GM12878 (cell line): ENCODE measurements around the gene RPS6KA5. TPM values are rescaled to one million over a fixed set of nuclear protein-coding genes. Genes with fewer than 3 reads are reported as not detected.

ENCODE experiments used
- ATAC-seq: fragments of 200-7000 bp; cut with Tn5 transposase; 3 replicates; pipeline ENCODE4 v1.9.1; 2020; ENCODE audit warnings: mild to moderate bottlenecking, moderate library complexity
- BruUV-seq: library from RNA; stranded (reverse); fragments of 400-500 nt; replicated peaks from 2 replicates; lab custom pipeline; 2021; lab: Mats Ljungman, UMichigan
- CTCF ChIA-PET: fragments of 300-600 bp; sonication (Branson Sonifier 250); formaldehyde crosslinking; extraction: SDS; loops from one replicate; lab custom pipeline; 2021; ENCODE audit warnings: inconsistent platforms; lab: Yijun Ruan, JAX
- POLR2A ChIA-PET: fragments of 350-600 bp; formaldehyde crosslinking; extraction: SDS; loops from one replicate; lab custom pipeline; 2021; ENCODE audit warnings: inconsistent platforms; lab: Charles Lee
- RAD21 ChIA-PET: fragments of 300-600 bp; sonication (Branson Sonifier 250); formaldehyde crosslinking; loops from one replicate; lab custom pipeline; 2023; ENCODE audit warnings: antibody characterized with exemption; ENCODE audit not compliant: unreplicated experiment; lab: Charles Lee
- SMC1A ChIA-PET: fragments of 300-600 bp; sonication (Branson Sonifier 250); formaldehyde crosslinking; loops from one replicate; lab custom pipeline; 2023; ENCODE audit not compliant: unreplicated experiment, uncharacterized antibody; lab: Charles Lee
- DNase-seq: peaks from one replicate; pipeline ENCODE4 v3.0.0-alpha.2; 2011; ENCODE audit warnings: low read depth, low spot score
- FAIRE-seq: peaks from 3 replicates; lab custom pipeline; 2011; peaks lifted over from hg19 to GRCh38; lab: Jason Lieb, UNC
- H2AFZ ChIP-seq: 2 replicates; pipeline ENCODE4 v1.6.0; 2011; ENCODE audit warnings: low read depth, low read length, control low read depth; ENCODE audit not compliant: control insufficient read depth
- H3K27ac ChIP-seq: 2 replicates; pipeline ENCODE4 v1.5.1; 2011; ENCODE audit warnings: control low read depth; ENCODE audit not compliant: control insufficient read depth, insufficient read depth
- H3K27me3 ChIP-seq, 2 experiments: replicated peaks in 1 of 2; 2 replicates each; pipeline versions ENCODE4 v1.6.0 to v1.6.1; 2011; ENCODE audit warnings: low read length in 1 of 2; ENCODE audit not compliant: control insufficient read depth in 2 of 2, insufficient read depth in 2 of 2
- H3K36me3 ChIP-seq, 2 experiments: 2 replicates each; pipeline ENCODE4 v1.5.1; 2011; ENCODE audit warnings: low read length in 1 of 2; ENCODE audit not compliant: control insufficient read depth in 2 of 2, insufficient read depth in 2 of 2
- H3K4me1 ChIP-seq: 2 replicates; pipeline ENCODE4 v1.6.1; 2011; ENCODE audit warnings: mild to moderate bottlenecking, low read length, moderate library complexity, mixed read lengths; ENCODE audit not compliant: control insufficient read depth, insufficient read depth
- H3K4me2 ChIP-seq: 2 replicates; pipeline ENCODE4 v1.6.0; 2011; ENCODE audit warnings: control low read depth; ENCODE audit not compliant: control insufficient read depth, insufficient read depth
- H3K4me3 ChIP-seq: fragments of 200-600 bp; sonication (generic); 2 replicates; pipeline ENCODE4 v1.5.1; 2016
- H3K79me2 ChIP-seq: 2 replicates; pipeline ENCODE4 v1.6.0; 2011; ENCODE audit warnings: low read length; ENCODE audit not compliant: control insufficient read depth, insufficient read depth
- H3K9ac ChIP-seq: 2 replicates; pipeline ENCODE4 v1.8.0; 2011; ENCODE audit warnings: low read length, control low read depth, mixed read lengths; ENCODE audit not compliant: control insufficient read depth, insufficient read depth
- H3K9me3 ChIP-seq: replicated peaks from 3 replicates; pipeline ENCODE4 v1.5.1; 2011; ENCODE audit warnings: mild to moderate bottlenecking, low read length; ENCODE audit not compliant: control insufficient read depth, insufficient read depth
- H4K20me1 ChIP-seq: 2 replicates; pipeline ENCODE4 v1.6.0; 2011; ENCODE audit not compliant: control insufficient read depth, insufficient read depth
- ASH2L ChIP-seq: fragments of 300-600, 200-600 bp; sonication (generic); IDR thresholded peaks from 2 replicates; pipeline ENCODE4 v1.6.1; 2017; ENCODE audit warnings: low read depth, mild to moderate bottlenecking, borderline replicate concordance
- CBX5 ChIP-seq: sonication (generic); IDR thresholded peaks from 2 replicates; pipeline ENCODE4 v1.6.1; 2016; ENCODE audit warnings: low read depth, moderate library complexity, mild to moderate bottlenecking, inconsistent platforms
- E2F4 ChIP-seq: IDR thresholded peaks from 2 replicates; pipeline ENCODE4 v1.6.1; 2012; ENCODE audit warnings: low read depth, low read length, improper control_type of control experiment
- NFYB ChIP-seq: IDR thresholded peaks from 2 replicates; pipeline ENCODE4 v1.6.1; 2011; ENCODE audit warnings: low read depth, mild to moderate bottlenecking, low read length, improper control_type of control experiment, moderate library complexity; ENCODE audit not compliant: insufficient read depth
- NRF1 ChIP-seq: conservative IDR thresholded peaks from 2 replicates; pipeline ENCODE4 v1.6.1; 2011; ENCODE audit warnings: mild to moderate bottlenecking, low read depth, low read length, improper control_type of control experiment
- PML ChIP-seq: IDR thresholded peaks from 2 replicates; pipeline ENCODE4 v1.6.1; 2012; ENCODE audit warnings: low read length, inconsistent platforms
- POLR2AphosphoS5 ChIP-seq: IDR thresholded peaks from 2 replicates; pipeline ENCODE4 v1.6.1; 2011; ENCODE audit warnings: mild to moderate bottlenecking, low read length, inconsistent platforms
- SIX5 ChIP-seq: IDR thresholded peaks from 2 replicates; pipeline ENCODE4 v1.6.1; 2011; ENCODE audit warnings: mild to moderate bottlenecking, low read depth, low read length, moderate library complexity; ENCODE audit not compliant: severe bottlenecking
- SUPT20H ChIP-seq: IDR thresholded peaks from 2 replicates; pipeline ENCODE4 v1.6.1; 2011; ENCODE audit warnings: low read depth, mild to moderate bottlenecking, low read length, moderate library complexity, borderline replicate concordance; ENCODE audit not compliant: control insufficient read depth
- TCF12 ChIP-seq: IDR thresholded peaks from 2 replicates; pipeline ENCODE4 v1.6.1; 2011; ENCODE audit warnings: low read depth, mild to moderate bottlenecking, low read length
- ZNF217 ChIP-seq: fragments of 450-650 bp; IDR thresholded peaks from 2 replicates; pipeline ENCODE4 v1.6.1; 2017; ENCODE audit warnings: antibody characterized with exemption, mild to moderate bottlenecking
- WGBS: methylation state at CpG from one replicate; pipeline ENCODE4 v1.1.6; 2016; ENCODE audit warnings: low lambda C conversion rate; ENCODE audit not compliant: insufficient replicate concordance, insufficient coverage; ENCODE audit errors: missing lambda C conversion rate; 5-methylcytosine and 5-hydroxymethylcytosine counted together
- in situ Hi-C: fragments of 300-500 bp; cut with MboI; formaldehyde crosslinking; loops from 9 replicates; pipeline ENCODE4 v1.14.3; 2018; ENCODE audit warnings: mixed read lengths
- intact Hi-C: fragments of 100-400 bp; cut with micrococcal nuclease; formaldehyde crosslinking; loops from one replicate; pipeline ENCODE4 v1.14.2; 2022; ENCODE audit not compliant: unreplicated experiment
- polyA plus RNA-seq, 11 experiments: library from polyadenylated mRNA; depleted of rRNA in 4 of 11; unstranded in 6 of 11; stranded (reverse) in 5 of 11; fragments of >200 nt; fragmentation: Nextera tagmentation in 4 of 11; fragmentation: Illumina TruSeq in 1 of 11; extraction: Ambion mirVana in 4 of 11; extraction: Trizol in 1 of 11; gene quantifications; 1 replicate in 1 of 11; 2 replicates in 10 of 11; pipeline versions ENCODE4 v1.2.1 to v1.2.3, GENCODE V29; 2011 to 2016; ENCODE audit warnings: inconsistent platforms in 2 of 11, missing spikeins in 2 of 11, low read depth in 1 of 11
- total RNA-seq, 4 experiments: library from RNA; depleted of rRNA in 3 of 4; stranded (reverse); fragments of >200 nt in 3 of 4; fragmentation: Illumina TruSeq in 1 of 4; extraction: Trizol in 1 of 4; gene quantifications; 2 replicates each; pipeline versions ENCODE4 v1.2.1 to v1.2.3, GENCODE V29; 2013 to 2021
- TF ChIP-seq, protein P1 (sequence below): IDR thresholded peaks from 2 replicates; pipeline ENCODE4 v1.6.1; 2011; ENCODE audit warnings: borderline replicate concordance, low read depth, mild to moderate bottlenecking, moderate library complexity, mixed read lengths, low read length; ENCODE audit not compliant: insufficient read depth; ENCODE audit errors: extremely low read length
- TF ChIP-seq, protein P2 (sequence below): fragments of 150-350 bp; IDR thresholded peaks from 2 replicates; pipeline ENCODE4 v1.6.1; 2014; ENCODE audit warnings: mild to moderate bottlenecking, low read depth, low read length

Gene RPS6KA5
- total and polyA plus RNA-seq, 10 of the 15 experiments (the other 5 are each of a cell fraction or from before 2014, with no cell fraction given): 1.4 to 7.0 (median 3.7) TPM

DNA sequence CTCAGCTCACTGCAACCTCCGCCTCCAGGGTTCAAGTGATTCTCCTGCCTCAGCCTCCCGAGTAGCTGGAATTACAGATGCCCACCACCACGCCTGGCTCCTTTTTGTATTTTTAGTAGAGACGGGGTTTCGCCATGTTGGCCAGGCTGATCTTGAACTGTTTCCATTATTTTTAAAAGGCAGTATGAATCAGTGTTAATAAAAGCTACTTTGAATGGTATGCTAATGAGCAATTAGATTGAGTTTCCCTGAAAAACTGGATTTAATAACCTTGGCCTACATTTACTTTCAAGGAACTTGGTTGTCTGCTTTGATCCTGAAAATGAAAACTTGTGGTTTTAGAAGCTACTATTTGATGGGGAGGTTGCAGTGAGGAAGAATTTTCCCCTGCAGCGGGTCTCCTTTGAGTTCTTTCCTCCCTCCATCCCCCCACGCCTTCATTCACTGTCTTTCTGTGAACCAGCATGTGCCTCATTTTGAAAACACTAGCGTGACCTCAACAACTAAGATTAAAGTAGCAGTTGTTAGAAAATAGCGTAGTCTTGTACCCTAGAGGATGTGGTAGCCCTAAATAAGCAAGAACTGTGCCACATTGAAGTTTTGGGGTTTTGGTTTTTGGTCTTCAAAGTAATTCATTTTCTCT is 17.8 kb upstream of the RPS6KA5 start (continued):
- no peak for TF ChIP-seq E2F4
- TF ChIP-seq, all 136 proteins: peak for 45

GRCh38 chr14:91075553-91075952 is 15.1 kb upstream of the RPS6KA5 start:
- Histone ChIP-seq H3K27me3 (no peaks in the 10 kb centered on the region), H3K4me2 (no peak overlapping the region), H3K4me1 (peaks cover 5% of the 10 kb centered on the region), H3K27ac (no peak overlapping the region), H3K4me3 (no peak overlapping the region), H3K9ac (no peak overlapping the region), H3K9me3 (no peaks in the 10 kb centered on the region; the same call in 2 of the 3 replicates), H4K20me1 (no peaks in the 10 kb centered on the region), H3K36me3 (no peaks in the 10 kb centered on the region), H3K79me2 (no peaks in the 10 kb centered on the region), H2AFZ (no peak overlapping the region)
- intact Hi-C loops (no loop called here), in situ Hi-C loops (no loop called here)
- FAIRE-seq (no peak), ATAC-seq (no peak), DNase-seq (no peak)
- BruUV-seq: no TSS peak
- RAD21 ChIA-PET: no interaction called here
- TF ChIP-seq PML (no peak), ZNF217 (no peak), NFYB (no peak), POLR2AphosphoS5 (no peak), TCF12 (no peak), ASH2L (no peak), SUPT20H (no peak), NRF1 (no peak), SIX5 (no peak), CBX5 (no peak)
- TF ChIP-seq, protein P1, sequence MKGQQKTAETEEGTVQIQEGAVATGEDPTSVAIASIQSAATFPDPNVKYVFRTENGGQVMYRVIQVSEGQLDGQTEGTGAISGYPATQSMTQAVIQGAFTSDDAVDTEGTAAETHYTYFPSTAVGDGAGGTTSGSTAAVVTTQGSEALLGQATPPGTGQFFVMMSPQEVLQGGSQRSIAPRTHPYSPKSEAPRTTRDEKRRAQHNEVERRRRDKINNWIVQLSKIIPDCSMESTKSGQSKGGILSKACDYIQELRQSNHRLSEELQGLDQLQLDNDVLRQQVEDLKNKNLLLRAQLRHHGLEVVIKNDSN: no peak
- TF ChIP-seq, protein P2, sequence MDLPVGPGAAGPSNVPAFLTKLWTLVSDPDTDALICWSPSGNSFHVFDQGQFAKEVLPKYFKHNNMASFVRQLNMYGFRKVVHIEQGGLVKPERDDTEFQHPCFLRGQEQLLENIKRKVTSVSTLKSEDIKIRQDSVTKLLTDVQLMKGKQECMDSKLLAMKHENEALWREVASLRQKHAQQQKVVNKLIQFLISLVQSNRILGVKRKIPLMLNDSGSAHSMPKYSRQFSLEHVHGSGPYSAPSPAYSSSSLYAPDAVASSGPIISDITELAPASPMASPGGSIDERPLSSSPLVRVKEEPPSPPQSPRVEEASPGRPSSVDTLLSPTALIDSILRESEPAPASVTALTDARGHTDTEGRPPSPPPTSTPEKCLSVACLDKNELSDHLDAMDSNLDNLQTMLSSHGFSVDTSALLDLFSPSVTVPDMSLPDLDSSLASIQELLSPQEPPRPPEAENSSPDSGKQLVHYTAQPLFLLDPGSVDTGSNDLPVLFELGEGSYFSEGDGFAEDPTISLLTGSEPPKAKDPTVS: no peak
- WGBS: 87% methylated on average over 5 of the region's 5 CpGs
- CTCF ChIA-PET: no interaction called here
- POLR2A ChIA-PET: no interaction called here
- SMC1A ChIA-PET: no interaction called here
